WTC11 (cell line): ENCODE measurements around the gene MAP4K4. TPM values are rescaled to one million over a fixed set of nuclear protein-coding genes. Genes with fewer than 3 reads are reported as not detected.

Source experiments
- ATAC-seq: fragments of 200-7000 bp; cut with Tn5 transposase; 2 replicates; pipeline ENCODE4 v1.10.0; 2021; ENCODE audit warnings: mild to moderate bottlenecking, moderate library complexity
- CTCF ChIA-PET: fragments of 300-600 bp; sonication (Branson Sonifier 250); formaldehyde crosslinking; loops from one replicate; lab custom pipeline; 2021; ENCODE audit warnings: antibody characterized with exemption; lab: Charles Lee
- POLR2A ChIA-PET: fragments of 350-600 bp; sonication (Branson Sonifier 250); formaldehyde crosslinking; loops from one replicate; lab custom pipeline; 2021; ENCODE audit warnings: antibody characterized with exemption; lab: Charles Lee
- DNase-seq: peaks from one replicate; pipeline ENCODE4 v3.0.0; 2021; ENCODE audit warnings: low spot score
- H3K27ac Mint-ChIP-seq: 2 replicates; pipeline ENCODE4 v1.8.0; 2021; ENCODE audit warnings: mixed read lengths
- H3K27me3 Mint-ChIP-seq: 2 replicates; pipeline ENCODE4 v1.8.0; 2021; ENCODE audit warnings: low read depth, mild to moderate bottlenecking, moderate library complexity, mixed read lengths
- H3K36me3 Mint-ChIP-seq: 2 replicates; pipeline ENCODE4 v1.8.0; 2021; ENCODE audit warnings: mixed read lengths
- H3K4me1 Mint-ChIP-seq: 2 replicates; pipeline ENCODE4 v1.8.0; 2022; ENCODE audit warnings: mixed read lengths
- H3K4me3 Mint-ChIP-seq: 2 replicates; pipeline ENCODE4 v1.8.0; 2021; ENCODE audit warnings: mild to moderate bottlenecking, moderate library complexity, mixed read lengths
- H3K9me3 Mint-ChIP-seq: 2 replicates; pipeline ENCODE4 v1.8.0; 2021; ENCODE audit warnings: mixed read lengths
- ATF2 ChIP-seq: sonication (generic); formaldehyde crosslinking; IDR thresholded peaks from 2 replicates; pipeline ENCODE4 v1.8.1; 2022; ENCODE audit warnings: low read depth, missing genetic modification reagents, borderline replicate concordance
- ATF3 ChIP-seq: sonication (generic); formaldehyde crosslinking; conservative IDR thresholded peaks from 2 replicates; pipeline ENCODE4 v1.8.1; 2022; ENCODE audit warnings: mild to moderate bottlenecking, missing genetic modification reagents
- E2F1 ChIP-seq: sonication (generic); formaldehyde crosslinking; IDR thresholded peaks from 2 replicates; pipeline ENCODE4 v1.8.0; 2022; ENCODE audit warnings: mild to moderate bottlenecking, missing genetic modification reagents
- E2F4 ChIP-seq: sonication (generic); formaldehyde crosslinking; IDR thresholded peaks from 2 replicates; pipeline ENCODE4 v1.8.1; 2022; ENCODE audit warnings: low read depth, mild to moderate bottlenecking, moderate library complexity, missing genetic modification reagents, borderline replicate concordance
- FOXK1 ChIP-seq: sonication (generic); formaldehyde crosslinking; IDR thresholded peaks from 2 replicates; pipeline ENCODE4 v1.8.0; 2022; ENCODE audit warnings: mild to moderate bottlenecking, moderate library complexity, missing genetic modification reagents
- GRHL2 ChIP-seq: fragments of 250-450 bp; sonication (Bioruptor Pico); IDR thresholded peaks from 2 replicates; pipeline ENCODE4 v1.8.0; 2022; ENCODE audit warnings: mild to moderate bottlenecking, moderate library complexity; ENCODE audit not compliant: insufficient replicate concordance, severe bottlenecking
- GTF2I ChIP-seq: fragments of 250-450 bp; sonication (Bioruptor Pico); conservative IDR thresholded peaks from 2 replicates; pipeline ENCODE4 v1.4.0; 2021; ENCODE audit warnings: mild to moderate bottlenecking
- HMGXB4 ChIP-seq: sonication (generic); formaldehyde crosslinking; IDR thresholded peaks from 2 replicates; pipeline ENCODE4 v1.8.1; 2023; ENCODE audit warnings: mild to moderate bottlenecking, moderate library complexity, missing genetic modification reagents
- NFYB ChIP-seq: sonication (generic); formaldehyde crosslinking; conservative IDR thresholded peaks from 2 replicates; pipeline ENCODE4 v1.8.0; 2022; ENCODE audit warnings: low read depth, missing genetic modification reagents
- PRDM15 ChIP-seq: sonication (generic); formaldehyde crosslinking; IDR thresholded peaks from 2 replicates; pipeline ENCODE4 v1.8.0; 2022; ENCODE audit warnings: missing genetic modification reagents
- PRRX2 ChIP-seq: fragments of 250-450 bp; sonication (Bioruptor Pico); IDR thresholded peaks from 2 replicates; pipeline ENCODE4 v1.8.0; 2021; ENCODE audit warnings: mild to moderate bottlenecking
- SOX15 ChIP-seq: fragments of 250-450 bp; sonication (Bioruptor Pico); IDR thresholded peaks from 2 replicates; pipeline ENCODE4 v1.9.0; 2021; ENCODE audit warnings: mild to moderate bottlenecking
- TCF7 ChIP-seq: sonication (generic); formaldehyde crosslinking; IDR thresholded peaks from 2 replicates; pipeline ENCODE4 v1.8.0; 2022; ENCODE audit warnings: mild to moderate bottlenecking, low read depth, missing genetic modification reagents, moderate library complexity
- TEAD4 ChIP-seq: sonication (generic); formaldehyde crosslinking; IDR thresholded peaks from 2 replicates; pipeline ENCODE4 v1.8.0; 2022; ENCODE audit warnings: mild to moderate bottlenecking, missing genetic modification reagents
- ZBTB21 ChIP-seq: sonication (generic); formaldehyde crosslinking; IDR thresholded peaks from 2 replicates; pipeline ENCODE4 v1.8.1; 2023; ENCODE audit warnings: mild to moderate bottlenecking, missing genetic modification reagents, borderline replicate concordance
- ZNF263 ChIP-seq: sonication (generic); formaldehyde crosslinking; IDR thresholded peaks from 2 replicates; pipeline ENCODE4 v1.8.1; 2022; ENCODE audit warnings: low read depth, mild to moderate bottlenecking, moderate library complexity, missing genetic modification reagents
- ZNF396 ChIP-seq: fragments of 250-450 bp; sonication (Bioruptor Pico); IDR thresholded peaks from 2 replicates; pipeline ENCODE4 v1.8.0; 2021; ENCODE audit warnings: mild to moderate bottlenecking, moderate library complexity, borderline replicate concordance
- ZNF416 ChIP-seq: fragments of 250-450 bp; sonication (Bioruptor Pico); IDR thresholded peaks from 2 replicates; pipeline ENCODE4 v1.9.0; 2021; ENCODE audit warnings: mild to moderate bottlenecking, inconsistent platforms
- ZNF512 ChIP-seq: sonication (generic); formaldehyde crosslinking; IDR thresholded peaks from 2 replicates; pipeline ENCODE4 v1.8.1; 2022; ENCODE audit warnings: missing genetic modification reagents, borderline replicate concordance
- total RNA-seq: library from RNA; stranded (reverse); gene quantifications from 3 replicates; pipeline ENCODE4 v1.2.3, GENCODE V29; 2021

MAP4K4 gene
- total RNA-seq, 1 experiment from 2014 or later: 112 TPM

- no peak for TF ChIP-seq ZNF512 (CRISPR knock-in tag)
- TF ChIP-seq, all 79 proteins: peak for 0
Measured at GRCh38 chr2:101812226-101812625, 114.7 kb downstream of the MAP4K4 start (continued).

GRCh38 chr2:101814752-101815151 is 117.2 kb downstream of the MAP4K4 start:
- ATAC-seq (no peak), DNase-seq (no peak)
- Mint-ChIP-seq H3K9me3 (no peaks in the 10 kb centered on the region), H3K4me1 (peaks cover 76% of the 10 kb centered on the region), H3K36me3 (peaks cover 7% of the 10 kb centered on the region; the same call in 1 of the 2 replicates), H3K27ac (peak overlapping the region; percentile 19; the same call in 1 of the 2 replicates), H3K4me3 (no peak overlapping the region), H3K27me3 (no peaks in the 10 kb centered on the region)
- TF ChIP-seq NFYB (CRISPR knock-in tag) (no peak), HMGXB4 (CRISPR knock-in tag) (no peak), GTF2I (CRISPR knock-in tag) (no peak), ZNF396 (CRISPR knock-in tag) (no peak), ATF3 (CRISPR knock-in tag) (no peak), GRHL2 (CRISPR knock-in tag) (no peak), PRDM15 (no peak), ATF2 (CRISPR knock-in tag) (no peak), TEAD4 (CRISPR knock-in tag) (no peak), FOXK1 (no peak), ZNF416 (no peak), E2F1 (CRISPR knock-in tag) (no peak), PRRX2 (CRISPR knock-in tag) (no peak), SOX15 (CRISPR knock-in tag) (no peak), ZBTB21 (no peak), E2F4 (CRISPR knock-in tag) (no peak), TCF7 (no peak), ZNF263 (CRISPR knock-in tag) (no peak)
- ChIA-PET CTCF (interaction anchor here (0.5 to 1.2 kb wide), 4 partner anchors 8 to 597 kb away, joined by 3 read pairs; partner anchors contain the start of gene RNF149), POLR2A (no interaction called here)
